Stimulated activated CD4-positive, alpha-beta T cell treated with anti-CD3 and anti-CD28 coated beads, Interleukin-15, amount 100 ng/mL, for 1 hour (primary cell): ENCODE data around the gene AOC3.
"Not testable (repeated sequence)": the region's sequence is repeated elsewhere in the genome, so short reads cannot be mapped to it uniquely, and the experiment has no call there.

Experiments
- DNase-seq, 2 donors: peaks; one replicate each; pipeline ENCODE4 v3.0.0-alpha.2; 2020; ENCODE audit warnings: low read depth in 1 of 2, low spot score in 1 of 2

Gene AOC3

GRCh38 chr17:42866216-42866615, 15.2 kb downstream of the AOC3 start:
- DNase-seq: no peak

- DNase-seq: no peak
Measured at GRCh38 chr17:42866631-42867575, 15.9 kb downstream of the AOC3 start.

GRCh38 chr17:42867694-42868261, 16.8 kb downstream of the AOC3 start:
- not testable (repeated sequence) for DNase-seq

- DNase-seq: no peak
Measured at GRCh38 chr17:42868338-42868737, 17.3 kb downstream of the AOC3 start.

GRCh38 chr17:42871647-42872046, 20.6 kb downstream of the AOC3 start:
- DNase-seq: no peak

- no peak for DNase-seq
Measured at GRCh38 chr17:42872251-42872965, 21.4 kb downstream of the AOC3 start.

GRCh38 chr17:42873315-42873714, 22.3 kb downstream of the AOC3 start:
- DNase-seq: no peak

GRCh38 chr17:42873932-42874695, 23.1 kb downstream of the AOC3 start:
- DNase-seq: not testable (repeated sequence)

GRCh38 chr17:42877037-42877436, 26.0 kb downstream of the AOC3 start:
- DNase-seq: no peak

- DNase-seq: no peak
Measured at GRCh38 chr17:42878123-42878880, 27.3 kb downstream of the AOC3 start.

- no peak for DNase-seq
Measured at GRCh38 chr17:42878924-42879595, 28.1 kb downstream of the AOC3 start.

- DNase-seq: no peak
Measured at GRCh38 chr17:42879596-42879985, 28.6 kb downstream of the AOC3 start.

GRCh38 chr17:42880776-42881310, 29.8 kb downstream of the AOC3 start:
- no peak for DNase-seq

- not testable (repeated sequence) for DNase-seq
Measured at GRCh38 chr17:42881706-42882105, 30.7 kb downstream of the AOC3 start.

- DNase-seq: no peak
Measured at GRCh38 chr17:42882166-42882565, 31.2 kb downstream of the AOC3 start.

GRCh38 chr17:42883802-42884558, 33.0 kb downstream of the AOC3 start:
- DNase-seq: no peak

- not testable (repeated sequence) for DNase-seq
Measured at GRCh38 chr17:42885806-42886205, 34.8 kb downstream of the AOC3 start.

- DNase-seq: no peak
Measured at GRCh38 chr17:42886283-42887176, 35.5 kb downstream of the AOC3 start.
